OCI-LY7 (cell line): ENCODE data around the gene CST9. TPM values are rescaled to one million over a fixed set of nuclear protein-coding genes. Genes with fewer than 3 reads are reported as not detected.
"Not testable (repeated sequence)": the region's sequence is repeated elsewhere in the genome, so short reads cannot be mapped to it uniquely, and the experiment has no call there.

ENCODE experiments used
- BruUV-seq: library from RNA; stranded (reverse); fragments of 400-500 nt; replicated peaks from 2 replicates; lab custom pipeline; 2021; lab: Mats Ljungman, UMichigan
- CTCF ChIA-PET: fragments of 300-600 bp; sonication (Branson Sonifier 250); formaldehyde crosslinking; loops from one replicate; lab custom pipeline; 2022; ENCODE audit warnings: antibody characterized with exemption; ENCODE audit not compliant: unreplicated experiment; lab: Charles Lee
- POLR2A ChIA-PET: fragments of 300-600 bp; sonication (Branson Sonifier 250); formaldehyde crosslinking; loops from one replicate; lab custom pipeline; 2022; ENCODE audit warnings: antibody characterized with exemption; lab: Charles Lee
- DNase-seq: peaks from one replicate; pipeline ENCODE4 v3.0.0-alpha.2; 2015; ENCODE audit warnings: low spot score
- H2AFZ ChIP-seq: fragments of 200-600 bp; sonication (generic), shearing (Covaris generic); 2 replicates; pipeline ENCODE4 v1.6.1; 2014; ENCODE audit warnings: mild to moderate bottlenecking, antibody characterized with exemption, low read length, moderate library complexity
- H3K27ac ChIP-seq: fragments of 200-600 bp; sonication (generic); 2 replicates; pipeline ENCODE4 v1.5.1; 2014; ENCODE audit warnings: mixed run types, low read depth, mild to moderate bottlenecking, moderate library complexity, low read length, inconsistent platforms; ENCODE audit not compliant: poor library complexity, severe bottlenecking
- H3K36me3 ChIP-seq: fragments of 200-600 bp; sonication (generic); 2 replicates; pipeline ENCODE4 v1.6.1; 2014; ENCODE audit warnings: mild to moderate bottlenecking, antibody characterized with exemption, low read length, moderate library complexity, mixed read lengths; ENCODE audit not compliant: insufficient read depth
- H3K4me1 ChIP-seq: fragments of 200-600 bp; sonication (generic); 2 replicates; pipeline ENCODE4 v1.5.1; 2014; ENCODE audit warnings: mild to moderate bottlenecking, low read length; ENCODE audit not compliant: insufficient read depth, poor library complexity, severe bottlenecking
- H3K4me2 ChIP-seq: fragments of 200-600 bp; sonication (generic); 2 replicates; pipeline ENCODE4 v1.6.1; 2014; ENCODE audit warnings: mild to moderate bottlenecking, low read length
- H3K4me3 ChIP-seq: fragments of 200-600 bp; sonication (generic); 2 replicates; pipeline ENCODE4 v1.5.1; 2014; ENCODE audit warnings: mild to moderate bottlenecking, low read depth, low read length; ENCODE audit not compliant: poor library complexity, severe bottlenecking
- H3K79me2 ChIP-seq: fragments of 200-600 bp; sonication (generic); 2 replicates; pipeline ENCODE4 v1.6.1; 2016; ENCODE audit warnings: low read depth, mild to moderate bottlenecking, low read length, moderate library complexity, mixed read lengths; ENCODE audit not compliant: insufficient read depth
- H3K9me2 ChIP-seq: fragments of 200-600 bp; sonication (generic); 2 replicates; pipeline ENCODE4 v1.6.1; 2016; ENCODE audit warnings: mild to moderate bottlenecking, low read length, mixed read lengths; ENCODE audit not compliant: insufficient read depth
- H3K9me3 ChIP-seq: fragments of 200-600 bp; sonication (generic); 2 replicates; pipeline ENCODE4 v1.6.1; 2014; ENCODE audit warnings: mild to moderate bottlenecking, mixed run types, low read length, mixed read lengths
- H4K20me1 ChIP-seq: fragments of 200-600 bp; sonication (generic); 2 replicates; pipeline ENCODE4 v1.6.1; 2014; ENCODE audit warnings: mild to moderate bottlenecking, antibody characterized with exemption, low read length, moderate library complexity, mixed read lengths; ENCODE audit not compliant: insufficient read depth
- EZH2phosphoT487 ChIP-seq: fragments of 200-600 bp; sonication (generic); IDR thresholded peaks from 2 replicates; pipeline ENCODE4 v1.6.1; 2018; ENCODE audit warnings: low read depth, borderline replicate concordance, mild to moderate bottlenecking, mixed run types, antibody characterized with exemption, low read length, moderate library complexity, mixed read lengths
- intact Hi-C: fragments of 100-400 bp; cut with micrococcal nuclease; formaldehyde crosslinking; loops from one replicate; pipeline ENCODE4 v1.10.0; 2022; ENCODE audit not compliant: unreplicated experiment
- total RNA-seq, 2 experiments: library from RNA; depleted of rRNA in 1 of 2; stranded (reverse); fragments of >200 nt in 1 of 2; shearing (Covaris generic) in 1 of 2; gene quantifications; 2 replicates each; pipeline ENCODE4 v1.2.3, GENCODE V29; 2014 to 2022
- TF ChIP-seq, protein P1 (sequence below): fragments of 200-600 bp; sonication (generic); conservative IDR thresholded peaks from 2 replicates; pipeline ENCODE4 v1.5.1; 2014; ENCODE audit warnings: mild to moderate bottlenecking, antibody characterized with exemption, low read length, moderate library complexity, mixed read lengths

The CST9 gene
- total RNA-seq, 2 experiments from 2014 or later: not detected

GRCh38 chr20:23636908-23637281, 31.2 kb upstream of the CST9 start:
- no peaks in the 10 kb centered on the region for H3K79me2 ChIP-seq
- no peaks in the 10 kb centered on the region for H3K9me2 ChIP-seq
- POLR2A ChIA-PET: no interaction called here
- no peaks in the 10 kb centered on the region for H4K20me1 ChIP-seq
- no peaks in the 10 kb centered on the region for H3K9me3 ChIP-seq
- DNase-seq: no peak
- CTCF ChIA-PET: no interaction called here
- BruUV-seq: no TSS peak
- H3K27ac ChIP-seq: no peak overlapping the region
- intact Hi-C loops: no loop called here
- H3K4me1 ChIP-seq: no peaks in the 10 kb centered on the region
- H3K4me2 ChIP-seq: no peak overlapping the region
- no peak overlapping the region for H2AFZ ChIP-seq
- TF ChIP-seq, protein P1, sequence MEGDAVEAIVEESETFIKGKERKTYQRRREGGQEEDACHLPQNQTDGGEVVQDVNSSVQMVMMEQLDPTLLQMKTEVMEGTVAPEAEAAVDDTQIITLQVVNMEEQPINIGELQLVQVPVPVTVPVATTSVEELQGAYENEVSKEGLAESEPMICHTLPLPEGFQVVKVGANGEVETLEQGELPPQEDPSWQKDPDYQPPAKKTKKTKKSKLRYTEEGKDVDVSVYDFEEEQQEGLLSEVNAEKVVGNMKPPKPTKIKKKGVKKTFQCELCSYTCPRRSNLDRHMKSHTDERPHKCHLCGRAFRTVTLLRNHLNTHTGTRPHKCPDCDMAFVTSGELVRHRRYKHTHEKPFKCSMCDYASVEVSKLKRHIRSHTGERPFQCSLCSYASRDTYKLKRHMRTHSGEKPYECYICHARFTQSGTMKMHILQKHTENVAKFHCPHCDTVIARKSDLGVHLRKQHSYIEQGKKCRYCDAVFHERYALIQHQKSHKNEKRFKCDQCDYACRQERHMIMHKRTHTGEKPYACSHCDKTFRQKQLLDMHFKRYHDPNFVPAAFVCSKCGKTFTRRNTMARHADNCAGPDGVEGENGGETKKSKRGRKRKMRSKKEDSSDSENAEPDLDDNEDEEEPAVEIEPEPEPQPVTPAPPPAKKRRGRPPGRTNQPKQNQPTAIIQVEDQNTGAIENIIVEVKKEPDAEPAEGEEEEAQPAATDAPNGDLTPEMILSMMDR: no peak
- no peak for TF ChIP-seq EZH2phosphoT487
- no peak overlapping the region for H3K4me3 ChIP-seq
- no peaks in the 10 kb centered on the region for H3K36me3 ChIP-seq

DNA sequence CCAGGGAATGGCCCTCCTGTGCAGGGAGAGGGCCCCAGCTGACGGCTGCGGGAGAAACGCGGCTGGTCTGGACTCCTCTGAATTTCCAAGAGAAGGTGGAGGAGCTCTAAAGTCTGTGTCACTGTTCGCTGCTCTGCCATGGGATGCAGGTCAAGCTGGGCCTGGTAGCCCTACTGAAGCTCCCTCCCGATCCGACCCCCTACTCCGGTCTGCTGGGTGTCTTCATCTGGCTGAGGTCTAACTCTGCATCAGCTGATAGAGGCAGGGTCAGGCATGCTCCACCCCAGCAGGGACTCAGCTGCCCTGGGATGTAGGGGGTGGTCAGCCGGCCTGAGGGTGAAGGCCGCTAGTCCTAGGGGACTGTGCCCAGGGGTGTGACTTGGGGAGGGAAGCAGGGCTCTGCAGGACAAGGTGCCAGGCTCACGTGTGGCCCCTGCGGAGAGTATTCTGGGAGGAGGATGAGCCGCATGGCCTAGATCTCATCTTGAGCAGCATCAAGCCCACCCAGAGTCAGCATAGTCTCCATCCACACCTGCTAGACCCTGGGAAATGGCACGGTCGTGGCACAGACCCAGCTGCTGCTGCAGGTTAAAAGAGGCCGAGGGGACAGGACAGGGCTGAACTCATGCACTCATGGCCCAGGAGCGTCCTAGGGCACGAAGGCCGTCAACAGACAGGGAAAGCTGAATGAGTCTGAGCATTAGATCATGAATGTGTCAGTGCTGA, 30.6 kb upstream of the CST9 start:
- H3K79me2 ChIP-seq: no peaks in the 10 kb centered on the region
- intact Hi-C loops: no loop called here
- H3K4me1 ChIP-seq: no peaks in the 10 kb centered on the region
- H3K4me2 ChIP-seq: no peak overlapping the region
- no peak overlapping the region for H3K27ac ChIP-seq
- TF ChIP-seq, protein P1: no peak
- TF ChIP-seq EZH2phosphoT487: no peak
- BruUV-seq: no TSS peak
- no peaks in the 10 kb centered on the region for H3K9me3 ChIP-seq
- POLR2A ChIA-PET: no interaction called here
- H3K36me3 ChIP-seq: no peaks in the 10 kb centered on the region
- CTCF ChIA-PET: no interaction called here
- H4K20me1 ChIP-seq: no peaks in the 10 kb centered on the region
- no peak overlapping the region for H2AFZ ChIP-seq
- no peaks in the 10 kb centered on the region for H3K9me2 ChIP-seq
- DNase-seq: no peak
- no peak overlapping the region for H3K4me3 ChIP-seq

GRCh38 chr20:23635768-23636090, 30.0 kb upstream of the CST9 start:
- H4K20me1 ChIP-seq, H2AFZ ChIP-seq, POLR2A ChIA-PET, BruUV-seq, H3K4me1 ChIP-seq, H3K9me3 ChIP-seq, H3K79me2 ChIP-seq, H3K4me2 ChIP-seq, CTCF ChIA-PET, H3K27ac ChIP-seq, H3K9me2 ChIP-seq, H3K36me3 ChIP-seq, H3K4me3 ChIP-seq, DNase-seq, intact Hi-C loops: not testable (repeated sequence)
